Hematopoietic multipotent progenitor cell treated with erythropoietin and hydrocortisone succinate and interleukin-3 and kit ligand, for 17 days (in vitro differentiated cells): ENCODE measurements around the gene MT1E.
"Not testable (repeated sequence)": the region's sequence is repeated elsewhere in the genome, so short reads cannot be mapped to it uniquely, and the experiment has no call there.

Source experiments
- DNase-seq: peaks from one replicate; pipeline ENCODE4 v3.0.0-alpha.2; 2015; ENCODE audit warnings: low spot score

MT1E gene

DNA sequence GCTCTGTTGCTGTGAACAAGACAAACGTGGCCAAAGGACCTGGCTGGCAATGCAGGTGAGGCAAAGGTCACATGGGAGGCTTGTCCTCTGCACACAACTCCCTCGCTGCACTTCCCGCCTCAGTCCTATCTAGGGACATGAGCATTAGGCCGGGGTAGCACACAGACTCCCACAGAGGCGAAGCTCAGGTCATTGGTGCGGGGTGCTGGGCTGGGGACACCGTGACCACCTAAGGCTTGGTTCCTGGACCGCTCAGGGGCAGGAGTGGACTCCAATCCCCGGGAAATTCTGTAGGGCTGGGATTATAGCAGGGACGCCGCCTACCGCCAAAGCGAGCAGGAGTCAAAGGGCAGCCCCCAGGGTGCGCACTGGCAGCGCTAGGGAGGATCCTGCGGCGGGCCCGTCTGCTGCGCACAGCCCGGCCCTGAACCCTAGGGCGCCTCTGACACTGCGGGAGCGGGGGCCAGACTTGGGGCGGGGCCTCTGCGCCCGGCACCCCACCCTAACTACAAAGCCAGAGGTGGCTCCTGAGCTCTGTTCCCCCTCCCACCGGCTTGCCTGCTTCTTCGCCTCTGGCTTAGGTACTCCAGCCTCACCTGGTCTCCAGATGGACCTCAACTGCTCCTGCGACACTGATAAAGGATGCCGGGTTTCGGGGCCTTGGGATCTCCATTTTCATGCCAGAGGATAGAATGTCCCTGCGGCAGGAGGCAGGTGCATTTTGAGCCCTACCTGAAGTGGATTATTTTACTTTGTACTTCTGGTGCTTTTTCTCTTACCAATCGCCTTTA, 22.3 kb downstream of the MT1E start:
- DNase-seq = no peak

DNA sequence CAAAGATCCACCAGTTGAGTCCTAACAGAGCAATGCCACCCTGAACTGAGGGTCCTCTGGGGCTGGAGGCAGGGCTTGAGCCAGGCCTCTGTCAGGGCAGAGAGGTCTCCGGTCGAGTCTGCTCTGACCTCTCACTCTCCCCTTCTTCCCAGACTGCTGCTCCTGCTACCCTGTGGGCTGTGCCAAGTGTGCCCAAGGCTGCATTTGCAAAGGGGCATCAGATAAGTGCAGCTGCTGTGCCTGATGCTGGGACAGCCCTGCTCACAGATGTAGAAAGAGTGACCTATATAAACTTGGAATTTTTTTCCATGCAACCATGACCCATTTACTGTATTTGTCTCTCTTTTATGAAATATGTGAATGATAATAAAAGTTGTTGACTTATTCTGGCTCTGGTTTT, 23.7 kb downstream of the MT1E start:
- DNase-seq = no peak

DNA sequence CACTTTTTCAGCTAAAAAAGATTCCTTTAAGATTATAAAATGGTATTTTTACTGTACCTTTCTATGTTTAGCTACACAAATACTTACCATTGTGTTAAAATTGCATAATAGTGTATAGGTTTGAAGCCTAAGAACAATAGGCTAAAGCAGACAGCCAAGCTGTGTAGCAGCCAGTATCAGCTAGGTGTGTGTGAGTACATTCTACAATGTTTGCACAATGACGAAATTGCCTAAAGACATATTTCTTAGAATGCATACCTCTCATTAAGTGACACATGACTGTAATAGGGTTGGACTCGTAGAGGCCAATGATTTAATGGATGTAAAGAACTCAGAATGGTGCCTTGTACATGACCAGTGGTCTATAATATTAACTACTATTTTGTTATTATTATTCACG, 24.2 kb downstream of the MT1E start:
- no peak for DNase-seq

DNA sequence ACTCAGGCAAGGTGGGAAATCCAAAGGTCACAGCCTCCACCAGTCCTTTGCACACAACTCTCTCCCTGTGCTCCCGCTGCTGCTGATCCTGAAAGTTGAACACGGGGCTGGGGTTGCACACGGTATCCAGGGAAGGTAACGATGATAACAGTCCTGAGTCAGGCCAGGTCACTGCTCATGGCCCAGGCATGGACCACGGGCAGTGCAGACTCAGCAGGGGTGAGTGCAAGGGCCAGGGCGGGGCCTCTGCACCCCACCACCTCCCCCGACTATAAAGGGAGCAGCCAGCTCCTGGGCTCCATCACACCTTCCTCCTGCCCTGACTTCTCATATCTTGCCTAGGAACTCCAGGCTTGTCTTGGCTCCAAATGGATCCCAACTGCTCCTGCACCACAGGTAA, 26.0 kb downstream of the MT1E start, which contains the start of gene MT1B:
Gene MT1B, plus strand, starts transcription at position 301 of the 400 bp plus-strand sequence. Its CDS starts 68 bp downstream, at position 369.
- no peak for DNase-seq

DNA sequence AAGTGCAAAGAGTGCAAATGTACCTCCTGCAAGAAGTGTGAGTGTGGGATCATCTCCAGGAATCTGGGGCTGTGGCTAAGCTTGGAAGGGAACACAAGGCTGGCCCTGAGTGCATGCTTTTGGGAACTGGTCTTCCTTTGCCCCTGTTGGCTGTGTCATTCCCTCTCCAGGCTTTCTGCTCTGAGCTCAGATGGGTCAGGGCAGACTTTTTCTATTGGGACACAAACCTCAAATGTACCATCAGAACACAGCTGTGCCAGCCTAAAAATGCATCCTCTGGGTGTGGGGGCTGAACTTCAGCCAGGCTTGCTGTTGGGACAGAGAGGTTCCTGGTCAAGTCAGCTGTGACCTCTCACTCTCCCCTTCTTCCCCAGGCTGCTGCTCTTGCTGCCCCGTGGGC, 27.0 kb downstream of the MT1E start:
- DNase-seq = no peak

DNA sequence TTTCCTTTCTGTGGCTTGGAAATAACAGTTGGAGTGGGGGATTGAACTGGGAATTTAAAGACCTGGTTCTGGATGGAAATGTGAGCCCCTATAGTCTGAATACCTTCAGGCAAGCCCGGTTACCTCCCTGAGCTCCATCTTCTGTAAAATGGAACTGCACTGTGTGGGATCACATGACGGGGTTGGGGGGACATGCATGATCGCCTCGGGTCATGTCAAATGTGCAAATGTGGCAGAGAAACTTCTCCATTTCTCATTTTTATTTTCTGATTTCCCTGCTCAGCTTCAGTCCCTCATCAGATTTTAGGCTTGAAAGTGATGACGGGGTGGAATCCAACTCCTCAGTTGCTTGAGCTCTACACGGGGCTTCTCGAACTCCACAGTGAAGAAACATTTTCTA, 27.6 kb downstream of the MT1E start:
- no peak for DNase-seq

DNA sequence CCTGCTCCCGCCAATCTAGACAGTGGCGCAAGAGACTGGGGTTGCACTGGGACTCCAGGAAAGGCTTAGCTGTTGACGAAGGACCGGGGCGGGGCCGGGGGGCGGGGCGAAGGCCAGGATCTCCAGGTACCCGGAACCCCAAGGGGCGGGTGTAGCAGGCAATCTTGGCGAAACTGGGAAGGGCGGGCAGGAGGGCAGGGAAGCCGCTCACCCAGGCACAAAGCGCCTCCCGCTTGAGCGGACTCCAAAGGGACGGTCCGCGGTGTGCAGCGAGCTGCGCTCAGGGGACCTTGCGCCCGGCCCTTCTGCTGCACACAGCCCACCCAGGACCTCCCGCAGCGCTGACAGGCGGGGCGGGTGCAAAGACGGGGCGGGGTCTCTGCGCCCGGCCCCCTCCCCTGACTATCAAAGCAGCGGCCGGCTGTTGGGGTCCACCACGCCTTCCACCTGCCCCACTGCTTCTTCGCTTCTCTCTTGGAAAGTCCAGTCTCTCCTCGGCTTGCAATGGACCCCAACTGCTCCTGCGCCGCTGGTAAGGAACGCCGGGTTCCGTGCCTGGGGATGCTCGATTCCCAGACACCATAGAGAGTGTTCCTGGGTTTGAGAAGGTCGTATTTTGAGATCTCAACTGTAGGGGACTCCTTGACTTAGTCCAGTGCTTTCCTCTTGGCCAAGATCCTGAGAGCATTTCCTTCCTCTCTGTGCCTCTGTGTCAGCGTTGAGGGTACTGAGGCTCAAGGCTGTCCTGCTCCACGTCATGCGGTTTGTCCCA, 32.2 kb downstream of the MT1E start, which contains the start of gene MT1F:
Gene MT1F, plus strand, starts transcription at position 405 of the 772 bp plus-strand sequence. Its CDS starts 100 bp downstream, at position 505.
- DNase-seq = no peak

DNA sequence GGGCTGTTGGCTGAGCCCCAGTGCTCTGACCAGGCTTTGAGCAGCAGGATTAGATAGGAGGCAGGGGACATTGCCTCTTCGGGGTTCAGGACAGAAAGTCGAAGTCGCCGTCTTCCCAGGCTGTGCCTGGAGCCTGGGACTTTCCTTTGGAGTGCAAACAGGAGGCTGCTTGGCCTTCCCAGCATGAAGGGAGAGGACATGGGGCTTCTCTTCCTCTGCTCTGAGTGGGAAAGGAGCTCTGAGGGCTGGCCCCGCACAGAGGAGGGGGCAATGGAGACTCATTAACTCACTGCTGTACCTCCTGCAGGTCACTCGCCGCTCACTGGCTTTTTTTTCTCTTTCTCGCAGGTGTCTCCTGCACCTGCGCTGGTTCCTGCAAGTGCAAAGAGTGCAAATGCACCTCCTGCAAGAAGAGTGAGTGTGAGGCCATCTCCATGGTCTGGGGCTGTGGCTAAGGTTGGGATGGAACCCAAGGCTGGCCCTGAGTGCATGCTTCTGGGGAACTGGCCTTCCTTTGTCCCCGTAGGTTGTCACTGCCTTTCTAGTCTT, 32.8 kb downstream of the MT1E start:
- DNase-seq = no peak

DNA sequence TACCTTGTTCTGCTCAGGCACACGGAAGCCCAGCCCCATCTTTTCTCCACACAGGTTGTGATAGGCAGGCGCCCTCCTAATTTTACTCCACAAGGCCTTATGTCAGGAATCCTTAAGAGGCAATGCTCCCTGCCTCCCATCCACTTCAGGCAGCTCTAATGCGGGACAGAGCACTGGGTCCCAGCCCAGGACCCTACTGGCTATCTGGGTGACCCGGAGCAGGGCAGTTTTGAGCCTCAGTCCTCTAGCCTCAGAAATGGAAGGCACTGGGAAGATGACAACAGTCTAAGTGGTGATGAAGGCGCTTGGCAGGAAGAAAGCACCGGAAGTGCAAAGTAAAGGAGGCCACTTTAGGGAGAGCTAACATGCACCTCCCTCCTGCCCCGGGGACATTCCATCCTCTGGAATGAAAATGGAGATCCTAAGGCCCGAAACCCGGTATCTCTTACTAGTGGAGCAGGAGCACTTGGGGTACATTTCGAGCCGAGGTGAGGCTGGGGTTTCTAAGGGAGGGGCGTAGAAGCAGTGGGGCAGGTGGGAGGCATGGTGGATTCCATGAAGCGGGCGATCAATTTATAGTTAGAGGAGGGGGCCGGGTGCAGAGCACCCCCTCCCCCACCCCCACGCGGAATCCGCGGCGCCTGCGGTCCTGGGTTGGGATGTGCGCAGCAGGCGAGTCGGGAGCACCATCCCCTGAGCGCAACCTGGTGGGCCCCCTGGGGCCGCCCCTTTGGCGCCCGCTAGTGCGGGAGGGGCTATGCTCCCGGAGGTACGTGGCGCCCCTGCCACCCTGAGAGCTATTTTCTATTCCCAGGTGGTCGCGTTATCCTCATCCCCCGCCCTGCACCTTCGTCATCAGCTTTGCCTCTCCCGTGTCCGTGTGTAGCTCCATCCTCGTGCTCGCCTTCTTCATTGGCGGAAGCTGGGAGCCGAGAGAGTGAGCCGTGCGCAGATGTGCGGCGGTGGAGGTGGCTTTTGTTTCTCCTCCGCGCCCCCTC, 37.1 kb downstream of the MT1E start:
- DNase-seq = no peak

DNA sequence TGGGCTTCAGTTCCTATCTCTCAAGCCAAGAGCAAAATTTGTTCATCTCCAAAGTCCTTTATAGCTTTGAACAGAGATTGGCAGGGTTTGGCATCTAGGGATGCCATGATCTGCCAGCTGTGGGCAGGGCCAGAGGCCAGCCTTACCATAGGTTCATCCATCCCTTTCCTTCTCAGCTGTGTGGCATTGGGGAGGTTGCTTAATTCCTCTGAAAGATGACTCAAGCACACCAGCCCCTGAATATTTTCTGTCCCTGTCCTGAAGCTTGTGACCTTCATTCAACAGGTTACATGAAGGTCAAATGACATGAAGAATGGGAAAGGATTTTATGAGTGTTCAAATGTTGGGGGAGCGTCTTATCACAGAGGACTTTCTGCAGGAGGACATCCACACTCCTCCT, 38.9 kb downstream of the MT1E start:
- DNase-seq = no peak

DNA sequence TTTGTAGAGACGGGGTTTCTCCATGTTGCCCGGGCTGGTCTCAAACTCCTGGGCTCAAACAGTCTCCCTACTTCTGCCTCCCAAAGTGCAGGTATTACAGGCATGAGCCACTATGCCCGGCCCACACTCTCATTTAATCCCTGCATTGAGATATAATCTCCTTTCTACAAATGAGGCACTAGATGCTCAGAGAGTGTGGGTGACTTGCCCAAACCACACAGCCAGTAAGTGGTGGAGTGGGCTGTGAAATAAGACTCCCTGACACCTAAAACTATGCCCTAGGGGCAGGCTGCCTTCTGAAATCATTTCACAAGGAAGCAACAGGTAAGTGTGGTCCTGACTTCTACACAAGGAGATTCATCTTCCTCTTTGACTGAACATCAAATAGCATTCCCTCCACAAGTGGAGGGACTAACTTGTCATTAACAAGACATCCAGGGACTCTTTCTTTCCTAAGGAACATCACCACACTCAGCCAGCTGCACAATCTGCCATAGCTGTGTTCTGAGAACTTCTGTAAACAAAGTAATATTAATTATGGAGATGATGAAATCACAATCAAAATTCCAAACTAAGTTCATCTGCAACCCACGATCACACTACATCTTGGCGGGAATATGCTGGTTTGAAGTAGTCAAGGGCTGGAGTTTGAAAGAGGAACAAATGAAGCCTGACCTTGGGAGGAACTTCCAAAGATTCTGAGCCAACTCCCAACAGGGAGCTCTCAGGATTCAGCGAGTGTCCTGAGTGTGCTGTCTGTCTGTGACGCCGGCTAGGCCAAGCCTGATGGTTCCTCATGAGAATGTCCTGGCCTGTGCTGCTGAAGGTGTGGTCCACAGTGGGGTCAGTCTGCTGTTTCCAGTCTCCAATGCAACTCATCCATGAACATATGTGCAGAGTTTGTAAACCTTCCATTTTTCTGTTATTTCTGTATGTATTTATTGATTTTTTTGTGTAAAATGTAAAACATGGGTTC, 40.0 kb downstream of the MT1E start:
- not testable (repeated sequence) for DNase-seq

DNA sequence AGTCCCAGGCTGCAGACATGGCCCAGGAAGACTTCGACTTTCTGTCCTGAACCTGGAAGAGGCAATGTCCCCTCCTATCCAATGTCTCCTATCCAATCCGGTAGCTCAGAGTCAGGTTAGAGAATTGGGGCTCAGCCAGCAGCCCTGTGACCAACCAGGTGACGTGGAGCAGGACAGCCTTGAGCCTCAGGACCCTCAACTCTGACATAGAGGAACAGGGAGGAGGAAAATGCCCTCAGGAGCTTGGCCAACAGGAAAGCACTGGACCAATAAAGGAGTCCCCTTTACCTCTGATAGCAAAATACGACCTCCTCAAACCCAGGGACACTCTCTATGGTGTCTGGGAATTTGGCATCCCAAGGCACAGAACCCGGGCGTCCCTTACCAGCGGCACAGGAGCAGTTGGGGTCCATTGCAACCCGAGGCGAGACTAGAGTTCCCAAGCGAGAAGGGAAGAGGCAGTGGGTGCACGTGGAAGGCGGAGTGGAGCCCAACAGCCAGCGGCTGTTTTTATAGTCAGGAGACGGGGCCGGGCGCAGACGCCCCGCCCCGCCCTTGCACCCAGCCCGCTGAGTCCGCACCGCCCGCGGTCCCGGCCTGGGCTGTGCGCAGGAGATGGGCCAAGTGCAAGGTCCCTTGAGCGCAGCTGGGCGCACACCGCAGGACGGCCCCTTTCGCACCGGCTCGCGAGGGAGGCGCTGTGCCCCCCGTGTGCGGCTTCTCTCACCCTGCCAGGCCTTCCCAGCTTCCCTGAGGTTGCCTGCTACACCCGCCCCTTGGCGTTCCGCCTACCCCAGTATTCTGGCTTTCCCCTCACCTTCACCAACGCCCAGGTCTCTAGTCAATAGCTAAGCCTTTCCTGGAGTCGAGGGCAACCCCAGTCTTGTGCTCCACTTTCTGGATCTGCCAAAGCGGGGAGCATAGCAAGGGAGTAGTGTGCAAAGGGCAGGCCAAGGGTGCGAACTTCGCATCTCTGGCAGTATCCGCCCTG, 42.3 kb downstream of the MT1E start, which contains the start of gene MT1G:
Gene MT1G, minus strand, starts transcription at position 485 of the 991 bp plus-strand sequence. Its CDS starts 72 bp downstream, at position 413.
- no peak for DNase-seq

DNA sequence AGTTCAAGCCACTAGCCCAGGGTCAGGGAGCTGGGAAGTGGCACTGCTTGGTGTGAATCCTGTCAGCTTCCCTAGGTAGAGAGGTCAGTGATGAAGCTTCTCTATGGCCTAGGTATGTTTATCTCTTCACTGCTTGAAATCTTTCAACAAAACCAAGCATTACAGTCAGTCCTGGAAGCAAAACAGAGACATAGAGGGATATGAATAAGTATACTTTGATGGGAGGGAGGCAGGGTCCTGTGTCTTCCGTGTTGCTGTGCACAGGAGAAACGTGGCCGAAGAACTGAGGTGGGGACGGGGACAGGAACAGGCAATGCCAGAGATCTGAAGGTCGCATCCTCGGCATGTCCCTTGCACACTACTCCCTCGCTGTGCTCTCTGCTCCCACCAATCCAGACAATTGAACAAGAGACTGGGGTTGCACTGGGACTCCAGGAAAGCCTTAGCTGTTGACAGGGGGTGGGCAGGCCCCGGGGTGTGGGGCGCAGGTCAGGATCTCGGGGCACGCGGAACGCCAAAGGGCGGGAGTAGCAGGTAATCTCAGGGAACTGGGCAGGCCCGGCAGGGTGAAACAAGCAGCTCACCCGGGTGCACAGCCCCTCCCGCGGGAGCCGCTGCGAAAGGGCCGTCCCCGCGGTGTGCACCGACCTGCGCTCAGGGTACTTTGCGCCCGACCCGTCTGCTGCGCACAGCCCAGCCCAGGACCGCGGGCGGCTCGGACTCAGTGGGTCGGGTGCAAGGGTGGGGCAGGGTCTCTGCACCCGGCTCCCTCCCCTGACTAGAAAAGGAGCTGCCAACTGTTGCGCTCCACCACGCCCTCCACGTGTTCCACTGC, 43.6 kb downstream of the MT1E start, which contains the start of gene MT1H:
Gene MT1H, plus strand, starts transcription at position 810 of the 835 bp plus-strand sequence. CDS start 71 bp downstream, outside the sequence.
- no peak for DNase-seq

DNA sequence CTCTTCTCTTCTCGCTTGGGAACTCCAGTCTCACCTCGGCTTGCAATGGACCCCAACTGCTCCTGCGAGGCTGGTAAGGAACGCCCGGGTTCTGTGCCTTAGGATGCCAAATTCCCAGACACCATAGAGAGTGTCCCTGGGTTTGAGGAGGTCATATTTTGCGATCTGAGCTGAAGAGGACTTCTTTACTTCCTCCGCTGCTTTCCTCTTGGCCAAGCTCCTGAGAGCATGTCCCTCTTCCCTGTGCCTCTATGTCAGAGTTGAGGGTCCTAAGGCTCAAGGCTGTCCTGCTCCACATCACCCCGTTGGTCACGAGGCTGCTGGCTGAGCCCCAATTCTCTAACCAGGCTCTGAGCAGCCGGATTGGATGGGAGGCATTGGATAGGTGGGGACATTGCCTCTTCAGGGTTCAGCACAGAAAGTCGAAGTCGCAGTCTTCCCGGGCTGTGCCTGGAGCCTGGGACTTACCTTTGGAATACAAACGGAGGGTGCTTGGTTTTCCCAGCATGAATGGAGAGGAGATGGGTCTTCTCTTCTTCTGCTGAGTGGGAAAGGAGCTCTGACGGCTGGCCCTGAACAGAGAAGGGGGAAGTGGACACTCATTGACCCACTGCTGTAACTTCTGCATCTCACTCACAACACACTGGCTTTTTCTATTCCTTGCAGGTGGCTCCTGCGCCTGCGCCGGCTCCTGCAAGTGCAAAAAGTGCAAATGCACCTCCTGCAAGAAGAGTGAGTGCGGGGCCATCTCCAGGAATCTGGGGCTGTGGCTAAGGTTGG, 44.4 kb downstream of the MT1E start:
- DNase-seq = no peak

DNA sequence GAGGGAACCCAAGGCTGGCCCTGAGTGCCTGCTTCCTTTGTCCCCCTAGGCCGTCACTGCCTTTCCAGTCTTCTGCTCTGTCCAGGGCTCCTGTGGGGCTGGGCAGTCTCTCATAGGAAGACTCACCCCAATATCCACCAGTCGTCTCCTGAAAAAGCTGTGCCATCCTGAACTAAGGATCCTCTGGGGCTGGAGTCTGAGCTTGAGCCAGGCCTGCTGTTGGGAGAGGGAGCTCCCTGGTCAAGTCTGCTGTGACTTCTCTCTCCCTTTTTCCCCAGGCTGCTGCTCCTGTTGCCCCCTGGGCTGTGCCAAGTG, 45.0 kb downstream of the MT1E start:
- DNase-seq = no peak

DNA sequence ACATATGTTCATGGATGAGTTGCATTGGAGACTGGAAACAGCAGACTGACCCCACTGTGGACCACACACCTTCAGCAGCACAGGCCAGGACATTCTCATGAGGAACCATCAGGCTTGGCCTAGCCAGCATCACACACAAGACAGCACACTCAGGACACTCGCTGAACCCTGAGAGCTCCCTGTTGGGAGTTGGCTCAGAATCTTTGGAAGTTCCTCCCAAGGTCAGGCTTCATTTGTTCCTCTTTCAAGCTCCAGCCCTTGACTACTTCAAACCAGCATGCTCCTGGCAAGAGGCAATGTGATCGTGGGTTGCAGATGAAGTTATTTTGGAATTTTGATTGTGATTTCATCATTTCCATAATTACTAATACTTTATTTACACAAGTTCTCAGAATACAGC, 46.1 kb downstream of the MT1E start:
- DNase-seq = not testable (repeated sequence)

DNA sequence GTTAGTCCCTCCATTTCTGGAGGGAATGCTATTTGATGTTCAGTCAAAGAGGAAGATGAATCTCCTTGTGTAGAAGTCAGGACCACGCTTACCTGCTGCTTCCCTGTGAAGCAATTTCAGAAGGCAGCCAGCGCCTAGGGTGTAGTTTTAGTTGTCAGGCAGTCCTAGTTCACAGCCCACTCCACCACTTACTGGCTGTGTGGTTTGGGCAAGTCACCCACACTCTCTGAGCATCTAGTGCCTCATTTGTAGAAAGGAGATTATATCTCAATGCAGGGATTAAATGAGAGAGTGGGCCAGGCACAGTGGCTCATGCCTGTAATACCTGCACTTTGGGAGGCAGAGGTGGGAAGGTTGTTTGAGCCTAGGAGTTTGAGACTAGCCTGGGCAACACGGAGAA, 46.6 kb downstream of the MT1E start:
- not testable (repeated sequence) for DNase-seq
